ENCODE measurements around the gene PRDM16.

Gene PRDM16

GRCh38 chr1:3405974-3406867, 337.2 kb downstream of the PRDM16 start:
- no peak for DNase-seq

DNA sequence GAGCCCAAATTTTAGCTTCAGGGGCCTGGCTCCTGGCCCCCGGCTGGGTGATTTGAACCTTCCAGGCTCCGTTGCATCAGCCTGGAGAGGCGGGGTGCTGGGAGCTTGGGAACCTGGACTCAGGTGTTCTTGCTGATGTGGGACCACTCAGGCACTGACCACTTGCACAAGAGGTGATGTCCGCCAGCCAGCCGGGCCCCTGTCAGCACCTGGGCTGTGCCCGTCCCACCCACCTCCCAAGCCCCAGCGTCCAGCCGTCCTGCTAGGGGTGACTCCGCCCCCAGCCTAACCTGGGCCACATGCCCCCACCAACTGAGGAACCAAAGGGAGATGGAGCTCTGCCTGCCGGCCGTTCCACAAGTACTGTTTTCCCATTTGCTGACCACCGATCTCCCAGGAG, 338.0 kb downstream of the PRDM16 start:
- no peak for DNase-seq

DNA sequence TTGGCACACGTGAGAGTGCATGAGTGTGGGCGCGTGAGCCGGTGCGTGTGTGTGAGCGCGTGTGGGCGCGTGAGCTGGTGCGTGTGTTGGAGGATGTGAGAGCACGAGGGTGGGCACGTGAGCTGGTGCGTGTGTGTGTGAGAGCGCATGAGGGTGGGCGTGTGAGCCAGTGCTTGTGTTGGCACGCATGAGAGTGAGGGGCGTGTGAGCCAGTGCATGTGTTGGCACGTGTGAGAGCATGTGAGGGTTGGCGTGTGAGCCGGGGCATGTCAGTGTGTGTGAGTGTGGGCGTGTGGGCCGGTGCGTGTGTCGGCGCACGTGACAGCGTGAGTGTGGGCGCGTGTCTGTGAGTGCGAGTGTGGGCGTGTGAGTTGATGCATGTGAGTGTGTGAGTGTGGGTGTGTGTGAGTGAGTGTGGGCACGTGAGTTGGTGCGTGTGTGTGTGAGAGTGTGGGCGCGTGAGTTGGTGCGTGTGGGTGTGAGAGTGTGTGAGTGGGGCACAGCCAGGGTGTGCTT, 339.8 kb downstream of the PRDM16 start:
- no peak for DNase-seq

DNA sequence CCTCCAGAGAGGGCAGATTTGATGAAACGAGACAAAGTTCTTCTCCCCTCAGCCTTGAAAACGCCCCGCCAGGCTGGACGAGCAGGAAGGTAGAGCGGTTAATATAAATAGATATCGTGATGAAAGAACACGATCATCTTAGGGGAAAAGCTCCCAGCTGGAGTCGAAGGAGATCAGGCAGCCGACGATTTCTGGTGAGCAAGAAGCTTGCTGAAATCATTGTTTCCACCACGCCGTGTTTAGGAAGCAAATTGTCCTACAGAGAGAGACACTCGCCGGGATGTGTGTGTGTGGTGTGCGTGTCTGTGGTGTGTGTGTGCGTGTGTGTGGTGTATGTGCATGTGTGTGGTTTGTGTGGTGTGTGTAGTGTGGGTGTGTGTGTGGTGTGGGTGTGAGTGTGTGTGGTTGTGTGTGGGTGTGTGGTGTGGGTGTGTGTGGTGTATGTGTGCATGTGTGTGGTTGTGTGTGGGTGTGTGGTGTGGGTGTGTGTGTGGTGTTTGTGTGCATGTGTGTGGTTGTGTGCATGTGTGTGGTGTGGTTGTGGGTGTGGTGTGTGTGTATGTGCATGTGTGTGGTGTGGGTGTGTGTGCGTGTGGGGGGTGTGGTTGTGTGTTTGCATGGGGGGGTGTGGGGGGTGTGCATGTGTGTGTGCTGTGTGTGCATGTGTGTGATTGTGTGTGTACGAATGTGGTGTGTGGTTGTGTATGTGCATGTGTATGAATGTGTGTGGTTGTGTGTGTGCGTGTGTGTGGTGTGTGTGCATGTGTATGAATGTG, 340.6 kb downstream of the PRDM16 start:
- no peak for DNase-seq

DNA sequence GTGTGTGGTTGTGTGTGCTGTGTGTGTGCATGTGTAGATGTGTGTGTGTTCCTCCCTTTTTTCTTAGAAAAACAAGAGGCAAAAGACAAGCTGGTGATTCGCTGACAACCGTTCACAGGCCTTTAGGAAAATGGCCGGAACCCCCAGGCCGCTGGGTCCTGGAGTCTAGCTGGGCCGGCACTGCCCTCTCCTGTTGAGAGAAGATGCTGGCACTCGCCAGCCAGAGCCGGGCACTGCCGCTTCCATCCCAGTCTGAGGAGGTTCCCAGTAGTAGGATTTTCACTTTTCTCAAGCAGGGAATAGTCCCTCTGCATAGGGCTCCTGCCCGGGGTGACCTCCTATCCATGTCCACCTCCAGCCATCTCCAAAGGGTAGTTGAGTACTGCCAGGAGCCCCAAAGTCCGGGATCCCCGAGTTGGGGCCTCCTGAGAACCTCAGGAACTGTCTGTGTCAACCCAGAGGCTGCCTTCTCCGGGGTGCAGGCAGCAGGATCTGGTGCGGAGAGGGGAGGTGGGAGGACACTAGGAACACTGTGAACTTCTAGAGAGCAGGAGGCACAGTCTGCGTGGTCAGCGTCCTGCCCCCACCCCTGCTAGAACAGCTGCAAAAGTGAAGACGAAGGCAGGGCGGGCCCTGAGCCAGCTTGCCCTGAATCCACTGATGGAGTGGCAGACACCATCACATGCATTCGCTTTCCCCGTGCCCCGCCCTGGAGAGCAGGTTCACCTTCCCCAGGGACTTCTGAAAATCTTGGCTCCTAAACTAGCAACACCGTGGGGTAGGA, 341.3 kb downstream of the PRDM16 start:
- peak; percentile 63 for DNase-seq

DNA sequence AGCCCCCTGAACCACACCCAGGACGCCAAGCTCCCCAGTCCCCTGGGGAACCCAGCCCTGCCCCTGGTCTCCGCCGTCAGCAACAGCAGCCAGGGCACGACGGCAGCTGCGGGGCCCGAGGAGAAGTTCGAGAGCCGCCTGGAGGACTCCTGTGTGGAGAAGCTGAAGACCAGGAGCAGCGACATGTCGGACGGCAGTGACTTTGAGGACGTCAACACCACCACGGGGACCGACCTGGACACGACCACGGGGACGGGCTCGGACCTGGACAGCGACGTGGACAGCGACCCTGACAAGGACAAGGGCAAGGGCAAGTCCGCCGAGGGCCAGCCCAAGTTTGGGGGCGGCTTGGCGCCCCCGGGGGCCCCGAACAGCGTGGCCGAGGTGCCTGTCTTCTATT, 342.8 kb downstream of the PRDM16 start:
- DNase-seq, result no peak

- no peak for DNase-seq
These were observed 343.4 kb downstream of the PRDM16 start for GRCh38 chr1:3412376-3412775.

DNA sequence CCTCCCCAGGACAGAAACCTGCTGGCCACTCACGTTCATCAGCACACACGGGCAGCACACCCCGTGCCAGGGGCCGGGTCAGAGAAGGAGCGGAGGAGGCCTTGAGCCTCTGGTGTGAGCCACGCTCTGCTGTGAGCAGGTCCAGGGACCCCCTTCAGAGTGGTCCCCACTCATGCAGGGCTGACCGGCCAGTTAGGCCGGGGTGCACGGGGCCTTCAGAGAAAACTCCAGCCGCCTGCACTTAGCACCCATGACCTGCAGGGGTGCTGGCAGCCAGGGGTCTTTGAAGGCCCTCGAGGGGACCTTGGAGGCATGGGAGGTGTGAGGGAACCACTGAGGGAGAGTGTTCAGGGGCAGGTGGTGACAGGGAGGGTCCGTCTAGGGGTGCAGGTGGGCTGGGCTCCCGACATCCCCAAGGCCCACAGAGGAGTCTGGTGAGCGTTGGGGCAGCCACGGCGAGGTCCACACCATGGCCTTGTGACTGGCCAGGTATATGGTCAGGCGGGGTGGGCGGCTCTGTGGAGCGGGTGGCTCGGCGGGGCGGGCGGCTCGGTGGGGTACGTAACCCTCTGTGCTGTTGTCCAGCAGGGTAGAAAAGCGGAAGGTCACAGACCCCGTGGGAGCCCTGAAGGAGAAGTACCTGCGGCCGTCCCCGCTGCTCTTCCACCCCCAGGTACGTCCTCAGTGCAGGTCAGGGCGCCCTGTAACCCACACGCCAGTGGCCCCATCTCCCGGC, 345.1 kb downstream of the PRDM16 start:
- no peak for DNase-seq

DNA sequence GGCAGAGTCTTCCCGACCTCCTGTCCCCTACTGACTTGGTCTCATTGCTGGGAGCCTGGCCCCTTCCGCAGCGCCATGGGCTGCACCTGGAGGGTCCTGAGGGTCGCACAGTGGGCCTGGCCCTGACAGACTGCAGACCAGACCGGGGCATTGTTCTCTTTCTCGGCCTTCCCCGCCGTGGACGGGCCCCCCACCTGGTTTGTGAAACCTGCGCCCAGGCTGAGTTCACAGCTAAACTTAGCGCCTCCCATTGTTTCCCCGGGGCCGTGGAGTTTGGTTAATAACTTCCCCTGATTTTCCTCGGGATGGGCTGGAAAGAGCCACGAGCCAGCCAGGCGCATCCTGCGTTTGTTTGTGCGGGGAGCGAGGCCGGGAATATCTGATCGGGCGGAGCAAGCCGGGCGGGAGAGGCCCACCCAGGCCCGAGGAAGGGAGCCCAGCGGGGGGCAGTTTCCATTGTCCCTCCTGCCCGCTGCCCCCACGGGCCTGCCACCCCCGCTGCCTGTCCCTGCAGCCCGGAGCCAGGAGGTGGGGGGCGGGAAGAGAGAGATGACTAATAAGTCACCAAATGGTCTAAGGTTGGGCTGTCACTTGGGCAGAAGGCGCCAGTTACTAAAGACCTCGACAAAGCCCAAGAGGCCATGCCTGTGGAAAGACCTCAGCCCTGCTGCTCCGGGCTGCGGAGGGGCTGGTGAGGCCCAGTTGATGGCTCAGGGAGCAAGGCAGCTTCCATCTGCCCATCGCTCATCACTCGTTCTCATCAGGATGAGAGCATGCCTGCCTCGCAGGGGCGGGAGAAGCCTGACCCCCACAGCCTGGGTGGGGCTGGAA, 346.5 kb downstream of the PRDM16 start:
- DNase-seq, result no peak

- no peak for DNase-seq
These were observed 348.2 kb downstream of the PRDM16 start for GRCh38 chr1:3417082-3417739.

- no peak for DNase-seq
These were observed 348.9 kb downstream of the PRDM16 start for GRCh38 chr1:3417934-3418333.

GRCh38 chr1:3418600-3418999, 349.6 kb downstream of the PRDM16 start:
- DNase-seq, result no peak

- DNase-seq, result no peak
These were observed 350.6 kb downstream of the PRDM16 start for GRCh38 chr1:3419415-3420204.

DNA sequence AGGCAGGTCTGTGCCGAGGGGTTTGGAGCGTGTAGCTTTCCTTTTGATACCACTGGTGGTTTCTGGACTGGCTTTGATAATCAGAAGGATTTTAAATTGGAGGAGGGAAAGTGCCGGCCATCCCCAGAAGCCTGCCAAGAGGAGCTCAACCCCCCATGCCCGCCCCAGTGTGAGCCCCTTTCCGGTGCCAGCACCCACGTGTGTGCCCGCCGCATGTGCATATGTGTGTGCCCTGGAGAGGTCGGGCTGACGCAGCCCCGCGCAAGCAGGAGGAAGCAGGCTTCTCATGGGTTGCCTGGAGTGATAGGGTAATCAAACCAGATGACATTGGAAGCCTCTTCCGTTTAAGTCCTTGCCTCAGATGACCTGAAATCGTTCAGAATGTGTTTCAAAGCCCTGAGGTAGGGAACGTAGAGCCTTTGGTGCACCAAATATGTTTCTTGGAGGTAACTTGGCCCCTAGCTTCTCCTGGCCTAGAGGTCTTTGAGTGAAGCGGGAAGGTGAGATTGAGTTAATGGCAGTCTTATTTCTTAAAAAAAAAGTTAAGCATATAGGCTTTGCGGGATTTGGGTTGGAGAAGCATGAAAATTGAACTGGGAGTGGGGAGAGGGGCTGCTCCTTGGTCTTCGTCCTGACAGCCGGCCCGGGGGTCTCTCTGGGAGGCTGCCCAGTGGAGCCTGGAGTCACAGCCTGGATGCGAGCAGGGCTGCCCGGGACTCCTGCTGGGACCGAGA, 351.4 kb downstream of the PRDM16 start:
- DNase-seq, result no peak

GRCh38 chr1:3422638-3423037, 353.6 kb downstream of the PRDM16 start:
- no peak for DNase-seq

GRCh38 chr1:3423245-3423829, 354.3 kb downstream of the PRDM16 start:
- no peak for DNase-seq

DNA sequence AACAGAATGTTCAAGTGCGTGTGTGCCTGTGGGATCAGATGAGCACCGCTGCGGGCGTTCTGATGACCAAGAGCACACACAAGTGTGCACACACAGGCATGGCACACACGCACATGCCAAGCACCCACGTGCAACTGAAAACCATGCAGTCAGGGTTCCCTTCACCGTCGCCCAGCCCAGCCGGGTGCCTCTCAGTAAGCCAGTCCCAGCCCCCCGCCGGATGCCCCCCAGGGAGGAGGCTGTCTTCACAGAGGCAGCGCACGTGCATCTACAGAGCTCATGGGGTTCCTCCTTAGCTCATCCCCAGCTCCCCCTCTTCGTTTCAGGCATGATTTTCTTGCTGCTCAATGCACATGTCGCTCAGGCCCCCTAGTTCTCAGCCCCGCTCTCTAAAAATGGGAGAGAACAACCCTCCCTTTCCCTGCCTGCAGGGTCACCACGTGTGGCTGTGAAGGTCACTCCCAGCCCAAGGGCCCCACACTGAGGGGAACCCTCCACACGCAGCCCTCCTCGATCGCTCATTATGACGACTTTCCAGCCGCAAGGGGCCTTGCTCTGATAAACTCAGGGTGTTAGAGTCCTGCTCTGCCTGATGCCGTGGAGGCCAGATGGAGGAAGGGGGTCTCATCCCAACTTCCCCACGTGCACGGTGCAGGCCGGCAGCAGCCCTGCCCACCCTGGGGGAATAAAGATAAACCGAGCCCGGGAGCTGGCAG, 355.1 kb downstream of the PRDM16 start:
- no peak for DNase-seq
